NCI-H526 (cell line): Measurements from ENCODE around the gene SLC35F4.
A peak's percentile ranks its signal among the peaks of the same experiment; 100 is the strongest.
"Not testable (repeated sequence)": the region's sequence is repeated elsewhere in the genome, so short reads cannot be mapped to it uniquely, and the experiment has no call there.

Experiments used
- DNase-seq, 2 experiments: peaks; one replicate each; lab custom pipeline; 2025; lab: John Stamatoyannopoulos, UW

Gene SLC35F4

DNA sequence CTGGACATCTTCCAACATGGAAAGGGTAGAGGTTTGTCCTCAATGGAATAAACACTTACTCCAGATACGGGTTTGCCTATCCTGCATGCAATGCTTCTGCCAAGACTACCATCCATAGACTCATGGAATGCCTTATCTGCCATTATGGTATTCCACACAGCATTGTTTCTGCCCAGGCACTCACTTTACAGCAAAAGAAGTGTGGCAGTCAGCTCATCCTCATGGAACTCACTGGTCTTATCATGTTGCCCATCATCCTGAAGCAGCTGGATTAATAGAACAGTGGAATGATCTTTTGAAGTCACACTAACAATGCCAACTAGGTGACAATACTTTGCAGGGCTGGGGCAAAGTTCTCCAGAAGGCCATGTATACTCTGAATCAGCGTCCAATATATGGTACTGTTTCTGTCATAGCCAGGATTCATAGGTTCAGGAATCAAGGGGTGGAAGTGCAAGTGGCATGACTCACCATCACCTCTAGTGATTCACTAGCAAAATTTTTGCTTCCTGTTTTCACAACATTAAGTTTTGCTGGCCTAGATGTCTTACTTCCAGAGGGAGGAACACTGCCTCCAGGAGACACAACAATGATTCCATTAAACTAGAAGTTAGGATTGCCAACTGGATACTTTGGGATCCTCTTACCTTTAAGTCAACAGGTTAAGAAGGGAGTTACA is 140.4 kb downstream of the SLC35F4 start:
- DNase-seq: no peak

- not testable (repeated sequence) for DNase-seq
Observed at GRCh38 chr14:57722141-57722540, 143.8 kb downstream of the SLC35F4 start.

DNA sequence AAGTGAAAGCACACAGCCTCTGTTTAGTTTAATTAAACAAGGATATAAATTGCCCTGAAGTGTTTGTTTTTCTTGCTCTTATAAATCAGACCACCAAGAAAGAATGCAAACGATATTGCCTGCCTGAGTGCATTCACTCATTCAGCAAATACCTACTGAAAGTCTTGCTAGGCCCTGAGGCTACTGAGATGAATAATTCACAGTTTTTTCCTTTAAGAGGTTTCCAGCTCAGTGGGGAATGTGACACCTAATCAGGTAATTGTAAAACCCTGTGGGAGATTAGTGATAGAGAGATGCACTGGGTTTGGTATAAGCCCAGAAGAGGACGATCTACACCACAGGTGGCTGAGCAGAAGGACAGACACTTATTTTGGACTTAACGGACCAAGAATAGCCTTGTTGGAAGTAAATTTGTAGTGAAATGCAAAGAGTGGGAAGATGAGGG is 151.4 kb downstream of the SLC35F4 start:
- DNase-seq: peak; percentile 56 to 67

DNA sequence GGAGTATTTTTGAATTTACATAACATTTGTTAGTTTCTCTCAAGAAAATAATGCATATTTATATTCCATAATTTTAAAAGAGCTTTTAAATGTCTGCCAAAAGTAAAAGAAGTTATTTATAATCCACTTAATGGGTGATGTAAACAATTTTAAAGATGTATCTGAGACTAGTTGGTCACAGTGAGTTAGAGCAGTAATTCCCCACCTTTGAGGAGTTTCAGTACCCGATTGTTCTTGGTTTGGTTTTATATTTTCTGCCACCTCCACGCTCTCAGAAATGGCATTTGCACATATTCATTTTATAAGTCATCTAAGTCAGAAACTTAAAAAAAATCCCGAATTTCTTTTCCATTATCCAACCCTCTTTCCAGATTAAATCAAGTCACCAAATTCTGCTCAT is 153.2 kb downstream of the SLC35F4 start:
- no peak for DNase-seq

DNA sequence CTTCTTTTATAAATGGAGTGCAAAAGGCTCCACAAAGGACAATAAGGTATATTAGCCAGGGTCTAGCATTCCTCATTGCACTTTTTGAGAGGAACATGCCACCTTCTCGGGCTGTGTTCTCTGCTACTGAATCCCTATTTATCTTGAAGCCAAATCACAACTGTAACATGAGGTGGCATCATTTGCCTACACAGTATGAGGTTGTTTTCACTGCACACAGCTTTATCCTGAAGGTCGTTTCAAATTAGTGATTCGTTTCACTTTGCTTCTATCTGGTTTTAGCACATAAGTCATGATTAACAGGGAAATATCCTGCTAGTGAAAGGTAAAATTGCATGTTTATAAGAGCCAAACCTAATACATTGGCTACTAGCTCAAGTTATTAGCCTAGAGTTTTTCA is 153.8 kb downstream of the SLC35F4 start:
- peak; percentile 82 to 84 for DNase-seq

DNA sequence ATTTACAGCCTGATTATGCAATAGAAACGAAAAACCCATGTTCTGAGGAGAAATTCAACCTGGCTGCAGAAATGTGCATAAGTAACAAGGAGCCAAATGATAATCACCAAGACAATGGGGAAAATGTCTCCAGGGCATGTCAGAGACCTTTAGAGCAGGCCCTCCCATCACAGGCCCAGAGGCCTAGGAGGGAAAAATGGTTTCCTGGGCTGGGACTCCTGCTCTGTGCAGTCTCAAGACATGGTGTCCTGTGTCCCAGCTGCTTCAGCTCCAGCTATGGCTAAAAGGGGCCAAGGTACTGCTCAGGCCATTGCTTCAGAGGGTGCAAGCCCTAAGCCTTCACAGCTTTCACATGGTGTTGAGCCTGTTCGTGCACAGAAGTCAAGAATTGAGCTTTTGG is 156.0 kb downstream of the SLC35F4 start:
- DNase-seq: no peak

DNA sequence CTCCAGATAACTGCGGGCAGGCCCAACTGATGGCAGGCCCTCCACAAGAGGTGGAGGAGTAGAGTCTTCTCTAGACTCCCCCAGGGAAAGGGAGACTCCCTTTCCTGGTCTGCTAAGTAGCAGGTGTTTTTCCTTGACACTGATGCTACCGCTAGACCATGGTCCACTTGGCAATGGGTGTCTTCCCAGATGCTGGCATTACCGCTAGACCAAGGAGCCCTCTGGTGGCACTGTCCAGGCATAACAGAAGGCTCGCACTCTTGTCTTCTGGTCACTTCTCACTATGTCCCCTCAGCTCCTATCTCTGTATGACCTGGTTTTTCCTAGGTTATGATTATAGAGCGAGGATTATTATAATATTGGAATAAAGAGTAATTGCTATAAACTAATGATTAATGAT is 156.8 kb downstream of the SLC35F4 start:
- not testable (repeated sequence) for DNase-seq

- no peak for DNase-seq
Observed at GRCh38 chr14:57707219-57707618, 158.7 kb downstream of the SLC35F4 start.

GRCh38 chr14:57704763-57705162 is 161.1 kb downstream of the SLC35F4 start:
- no peak for DNase-seq

- no peak for DNase-seq
Observed at GRCh38 chr14:57699947-57700346, 165.9 kb downstream of the SLC35F4 start.

DNA sequence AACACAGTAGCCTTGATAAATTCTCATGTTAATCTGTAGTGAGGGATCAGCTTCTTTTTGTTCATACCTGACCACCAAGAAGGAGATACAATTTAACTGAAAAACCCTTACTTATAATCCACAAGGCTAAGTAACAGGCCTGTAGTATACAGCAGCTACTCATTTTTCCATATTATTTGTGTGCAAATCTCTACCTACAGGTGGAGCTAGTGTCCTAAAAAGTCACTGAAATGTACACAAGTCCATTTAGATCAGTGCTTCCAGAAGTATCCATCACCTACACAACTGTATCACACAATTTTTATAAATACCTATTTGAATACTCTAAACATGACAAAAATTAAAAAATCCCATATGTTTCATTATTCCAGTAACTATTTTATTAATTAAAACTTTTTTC is 173.2 kb downstream of the SLC35F4 start:
- DNase-seq: peak in 1 of 2 experiments; percentile 62

DNA sequence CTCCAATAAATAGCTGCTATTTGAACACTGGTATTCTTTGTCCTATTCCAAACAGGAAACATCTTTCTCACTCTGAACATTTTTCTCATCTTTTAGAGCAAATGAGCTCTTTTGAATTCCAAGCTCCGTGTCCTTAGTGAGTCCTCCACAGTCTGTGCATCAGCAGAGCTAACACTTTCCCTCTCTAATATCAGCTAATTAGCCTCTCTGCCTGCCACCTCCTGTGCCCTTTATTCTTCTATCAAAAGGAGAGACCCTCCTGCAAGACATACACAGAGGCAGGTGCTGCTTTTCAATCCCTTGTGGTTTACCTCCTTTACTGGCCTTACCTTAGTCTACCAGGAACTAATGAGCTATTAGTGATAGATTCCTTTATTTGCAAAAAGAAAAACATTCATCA is 178.5 kb downstream of the SLC35F4 start:
- DNase-seq: no peak

GRCh38 chr14:57686304-57686703 is 179.6 kb downstream of the SLC35F4 start:
- no peak for DNase-seq

DNA sequence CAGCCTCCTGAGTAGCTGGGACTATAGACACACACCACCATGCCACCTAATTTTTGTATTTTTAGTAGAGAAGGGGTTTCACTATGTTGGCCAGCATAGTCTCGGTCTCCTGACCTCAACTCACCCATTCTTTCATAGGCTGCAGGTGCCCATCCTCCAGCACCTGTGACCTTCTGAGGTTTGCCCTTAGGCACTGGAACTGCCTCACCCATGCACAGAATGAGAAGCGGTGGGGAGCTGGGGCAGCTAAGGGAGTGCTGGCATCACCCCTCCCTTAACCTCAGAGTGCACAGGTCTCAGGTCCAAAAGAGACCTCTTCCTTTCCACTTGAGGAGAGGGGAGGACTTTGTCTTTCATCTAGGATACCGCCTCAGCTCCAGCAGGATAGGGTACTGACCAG is 194.9 kb downstream of the SLC35F4 start:
- no peak for DNase-seq

GRCh38 chr14:57660208-57660607 is 205.7 kb downstream of the SLC35F4 start:
- DNase-seq: no peak

DNA sequence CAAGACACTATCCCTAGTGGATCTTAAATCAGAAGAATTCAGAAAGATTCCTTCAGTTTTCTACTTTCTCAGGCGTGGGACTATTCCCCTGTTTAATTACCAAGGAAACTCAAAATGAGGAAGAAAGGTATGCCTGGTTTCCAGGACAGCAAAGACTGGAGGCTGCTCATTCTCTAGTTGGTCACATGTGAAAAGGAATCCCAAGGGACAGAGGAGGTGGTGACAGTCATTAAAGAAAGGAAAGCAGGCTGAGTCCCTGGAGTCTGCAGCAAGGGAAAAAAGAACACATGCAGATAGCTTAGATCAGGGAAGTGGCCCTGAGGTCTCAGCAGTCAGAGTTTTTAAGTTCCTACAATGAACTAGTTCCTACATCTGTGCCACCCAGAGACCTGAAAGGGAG is 206.8 kb downstream of the SLC35F4 start:
- no peak for DNase-seq

- DNase-seq: no peak
Observed at GRCh38 chr14:57657487-57657886, 208.4 kb downstream of the SLC35F4 start.

- no peak for DNase-seq
Observed at GRCh38 chr14:57656853-57657252, 209.0 kb downstream of the SLC35F4 start.

- DNase-seq: no peak
Observed at GRCh38 chr14:57652769-57653168, 213.1 kb downstream of the SLC35F4 start.

DNA sequence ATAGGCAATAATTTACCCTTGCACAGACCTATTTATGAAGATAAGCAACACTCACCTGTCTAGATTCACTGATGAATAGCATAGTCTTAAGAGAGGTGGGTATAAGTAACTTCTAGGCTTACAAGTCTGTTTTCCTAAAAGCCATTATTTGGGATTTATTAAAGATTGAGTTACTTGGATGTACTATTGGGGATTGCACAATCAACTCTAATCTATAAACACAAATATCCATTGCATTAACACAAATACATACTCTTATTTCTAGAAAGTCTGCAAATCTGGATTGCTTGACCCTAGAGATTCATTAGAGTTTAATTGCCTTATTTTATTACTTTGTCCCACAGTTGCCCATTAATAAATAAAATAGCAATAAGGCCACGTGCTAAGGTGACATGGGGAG is 224.1 kb downstream of the SLC35F4 start:
- DNase-seq: no peak

GRCh38 chr14:57640036-57640435 is 225.9 kb downstream of the SLC35F4 start:
- no peak for DNase-seq

- DNase-seq: no peak
Observed at GRCh38 chr14:57637901-57638300, 228.0 kb downstream of the SLC35F4 start.

DNA sequence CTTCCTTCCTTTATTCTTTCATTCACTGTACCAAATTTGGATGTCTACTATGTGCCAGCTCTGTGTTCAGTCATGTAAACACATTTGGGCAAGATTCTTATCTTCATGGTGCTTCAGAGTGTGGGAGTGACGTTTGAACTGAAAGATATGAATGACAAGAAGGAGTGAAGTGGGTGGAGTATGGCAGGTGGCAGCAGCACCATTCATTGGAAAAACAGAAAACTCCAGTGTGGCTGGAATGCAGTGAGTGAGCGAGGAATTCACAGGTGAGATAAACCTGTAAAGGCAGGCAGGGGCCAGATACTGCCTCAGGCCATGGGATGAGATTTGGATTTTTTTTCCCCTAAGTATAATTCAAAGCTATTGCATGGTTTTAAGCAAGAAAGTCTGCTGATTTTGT is 231.6 kb downstream of the SLC35F4 start:
- no peak for DNase-seq

- DNase-seq: no peak
Observed at GRCh38 chr14:57632649-57633048, 233.2 kb downstream of the SLC35F4 start.
